ENCODE results near the gene NID2. TPM values are rescaled to one million over a fixed set of nuclear protein-coding genes. Genes with fewer than 3 reads are reported as not detected.

Gene NID2
- total and polyA plus RNA-seq, 3 donors from 2014 or later: 5.3 to 10.6 (median 8.1) TPM

- no peak for DNase-seq
- intact Hi-C loops (cut with DNase I; ENCODE audit: low total_unique reads): no loop called here
- H3K27me3 ChIP-seq: no peaks in the 10 kb centered on the region
- no peak for TF ChIP-seq POLR2A (IDR thresholded peaks at IDR 0.05)
- H3K4me1 ChIP-seq: no peaks in the 10 kb centered on the region
- WGBS, 2 donors: 92 to 96% methylated on average over 4 of the region's 4 CpGs
- no peaks in the 10 kb centered on the region for H3K36me3 ChIP-seq (ENCODE audit: low read depth, missing control alignments)
- no peaks in the 10 kb centered on the region for H3K9me3 ChIP-seq
- no peak overlapping the region for H3K27ac ChIP-seq
- no peak overlapping the region for H3K4me3 ChIP-seq
These were observed 26.9 kb upstream of the NID2 start for GRCh38 chr14:52095794-52096193.

GRCh38 chr14:52095336-52095735, 26.5 kb upstream of the NID2 start:
- no peak for DNase-seq
- intact Hi-C loops (cut with DNase I; ENCODE audit: low total_unique reads): no loop called here
- Histone ChIP-seq H3K36me3 (ENCODE audit: low read depth, missing control alignments) (no peaks in the 10 kb centered on the region), H3K4me3 (no peak overlapping the region), H3K9me3 (no peaks in the 10 kb centered on the region), H3K4me1 (no peaks in the 10 kb centered on the region), H3K27ac (no peak overlapping the region), H3K27me3 (no peaks in the 10 kb centered on the region)
- TF ChIP-seq CTCF (IDR thresholded peaks at IDR 0.05) (no peak), POLR2A (IDR thresholded peaks at IDR 0.05) (no peak)
- WGBS, 2 donors: 80 to 84% methylated on average over 3 of the region's 3 CpGs

GRCh38 chr14:52094546-52095271, 25.9 kb upstream of the NID2 start:
- no peak for DNase-seq
- intact Hi-C loops (cut with DNase I; ENCODE audit: low total_unique reads): no loop called here
- Histone ChIP-seq H3K9me3 (no peaks in the 10 kb centered on the region), H3K27ac (no peak overlapping the region), H3K36me3 (ENCODE audit: low read depth, missing control alignments) (no peaks in the 10 kb centered on the region), H3K27me3 (no peaks in the 10 kb centered on the region), H3K4me1 (no peaks in the 10 kb centered on the region), H3K4me3 (no peak overlapping the region)
- 76 to 86% methylated on average over 4 of the region's 4 CpGs for WGBS, 2 donors
- TF ChIP-seq POLR2A (IDR thresholded peaks at IDR 0.05) (no peak), CTCF (IDR thresholded peaks at IDR 0.05) (no peak)

GRCh38 chr14:52091928-52092327, 23.1 kb upstream of the NID2 start:
- DNase-seq: no peak

GRCh38 chr14:52090936-52091335, 22.1 kb upstream of the NID2 start:
- no peaks in the 10 kb centered on the region for H3K36me3 ChIP-seq (ENCODE audit: low read depth, missing control alignments)
- TF ChIP-seq POLR2A (IDR thresholded peaks at IDR 0.05): no peak
- TF ChIP-seq CTCF (IDR thresholded peaks at IDR 0.05): no peak
- intact Hi-C loops (cut with DNase I; ENCODE audit: low total_unique reads): no loop called here

More at GRCh38 chr14:52091928-52092327, 23.1 kb upstream of the NID2 start:
- intact Hi-C loops (cut with DNase I; ENCODE audit: low total_unique reads): no loop called here
- Histone ChIP-seq H3K27ac (no peak overlapping the region), H3K9me3 (no peaks in the 10 kb centered on the region), H3K4me1 (no peaks in the 10 kb centered on the region), H3K4me3 (no peak overlapping the region), H3K36me3 (ENCODE audit: low read depth, missing control alignments) (no peaks in the 10 kb centered on the region), H3K27me3 (no peaks in the 10 kb centered on the region)
- TF ChIP-seq CTCF (IDR thresholded peaks at IDR 0.05): no peak
- TF ChIP-seq POLR2A (IDR thresholded peaks at IDR 0.05): no peak

More at GRCh38 chr14:52090936-52091335, 22.1 kb upstream of the NID2 start:
- 87 to 89% methylated on average over 4 of the region's 4 CpGs for WGBS, 2 donors
- Histone ChIP-seq H3K27me3 (no peaks in the 10 kb centered on the region), H3K27ac (no peak overlapping the region), H3K4me3 (no peak overlapping the region), H3K4me1 (no peaks in the 10 kb centered on the region), H3K9me3 (no peaks in the 10 kb centered on the region)
- DNase-seq: no peak

Data from testis (tissue), 3 donors.